CMK (cell line): ENCODE measurements around the gene IRF9.

Experiments used
- DNase-seq: peaks from one replicate; pipeline ENCODE4 v3.0.0-alpha.2; 2010; ENCODE audit warnings: low read depth

IRF9 gene

GRCh38 chr14:24149302-24149969, 11.6 kb upstream of the IRF9 start:
- DNase-seq = no peak

- no peak for DNase-seq
These were observed 11.0 kb upstream of the IRF9 start for GRCh38 chr14:24150061-24150460.

- no peak for DNase-seq
These were observed 10.5 kb upstream of the IRF9 start for GRCh38 chr14:24150567-24150966.

- no peak for DNase-seq
These were observed 10.1 kb upstream of the IRF9 start for GRCh38 chr14:24150993-24151392.

- DNase-seq = no peak
These were observed 9.5 kb upstream of the IRF9 start for GRCh38 chr14:24151404-24152080.

GRCh38 chr14:24155100-24155499, 6.0 kb upstream of the IRF9 start:
- no peak for DNase-seq

- DNase-seq = no peak
These were observed 4.2 kb upstream of the IRF9 start for GRCh38 chr14:24156840-24157239.

- DNase-seq = no peak
These were observed 3.7 kb upstream of the IRF9 start for GRCh38 chr14:24157331-24157730.

- DNase-seq = no peak
These were observed 1.1 kb upstream of the IRF9 start for GRCh38 chr14:24159777-24160498.

- no peak for DNase-seq
These were observed 591 bp upstream of the IRF9 start for GRCh38 chr14:24160499-24160849.

- no peak for DNase-seq
These were observed 1.0 kb downstream of the IRF9 start for GRCh38 chr14:24162093-24162492.

GRCh38 chr14:24164518-24164991, 3.5 kb downstream of the IRF9 start:
- DNase-seq = no peak

- no peak for DNase-seq
These were observed 4.7 kb downstream of the IRF9 start for GRCh38 chr14:24165785-24166184.

- DNase-seq = no peak
These were observed 6.5 kb downstream of the IRF9 start for GRCh38 chr14:24167469-24168114.

GRCh38 chr14:24171422-24172260, 10.6 kb downstream of the IRF9 start, which contains the start of gene REC8:
TSS of gene REC8 (plus strand) at chr14:24172080. CDS start at chr14:24172553, 473 bp downstream.
- no peak for DNase-seq

- no peak for DNase-seq
These were observed 11.3 kb downstream of the IRF9 start for GRCh38 chr14:24172261-24172860.

GRCh38 chr14:24172871-24173281, 11.8 kb downstream of the IRF9 start:
- DNase-seq = no peak

GRCh38 chr14:24176599-24176998, 15.5 kb downstream of the IRF9 start:
- no peak for DNase-seq

- DNase-seq = no peak
These were observed 16.2 kb downstream of the IRF9 start for GRCh38 chr14:24177041-24177825.

- no peak for DNase-seq
These were observed 16.8 kb downstream of the IRF9 start for GRCh38 chr14:24177891-24178290.
